ENCODE measurements around the gene VPS4B.

VPS4B gene

GRCh38 chr18:63427558-63427957 is 5.3 kb upstream of the VPS4B start:
- no peak for FAIRE-seq

GRCh38 chr18:63422864-63423304 is 608 bp upstream of the VPS4B start:
- FAIRE-seq: no peak

GRCh38 chr18:63421514-63421913 is 762 bp downstream of the VPS4B start:
- no peak for FAIRE-seq

- FAIRE-seq: no peak
Measured at GRCh38 chr18:63412953-63413352, 9.3 kb downstream of the VPS4B start.

- FAIRE-seq: no peak
Measured at GRCh38 chr18:63410792-63411191, 11.5 kb downstream of the VPS4B start.

- FAIRE-seq: no peak
Measured at GRCh38 chr18:63409301-63409700, 13.0 kb downstream of the VPS4B start.

GRCh38 chr18:63407734-63408133 is 14.5 kb downstream of the VPS4B start:
- no peak for FAIRE-seq

- no peak for FAIRE-seq
Measured at GRCh38 chr18:63405986-63406385, 16.3 kb downstream of the VPS4B start.

GRCh38 chr18:63402246-63403162 is 19.8 kb downstream of the VPS4B start:
- FAIRE-seq: no peak

- no peak for FAIRE-seq
Measured at GRCh38 chr18:63399300-63399699, 23.0 kb downstream of the VPS4B start.

GRCh38 chr18:63397349-63397748 is 24.9 kb downstream of the VPS4B start:
- FAIRE-seq: no peak

- FAIRE-seq: no peak
Measured at GRCh38 chr18:63395503-63395902, 26.8 kb downstream of the VPS4B start.

- FAIRE-seq: no peak
Measured at GRCh38 chr18:63394954-63395353, 27.3 kb downstream of the VPS4B start.

GRCh38 chr18:63387861-63388260 is 34.4 kb downstream of the VPS4B start:
- FAIRE-seq: no peak

- FAIRE-seq: no peak
Measured at GRCh38 chr18:63382843-63383242, 39.4 kb downstream of the VPS4B start.

GRCh38 chr18:63379639-63379962 is 42.7 kb downstream of the VPS4B start:
- no peak for FAIRE-seq

- FAIRE-seq: no peak
Measured at GRCh38 chr18:63378919-63379638, 43.2 kb downstream of the VPS4B start.

- FAIRE-seq: no peak
Measured at GRCh38 chr18:63377275-63377980, 44.8 kb downstream of the VPS4B start.

GRCh38 chr18:63376538-63376937 is 45.7 kb downstream of the VPS4B start:
- no peak for FAIRE-seq

- FAIRE-seq: no peak
Measured at GRCh38 chr18:63374540-63374939, 47.7 kb downstream of the VPS4B start.

GRCh38 chr18:63373161-63373560 is 49.1 kb downstream of the VPS4B start:
- no peak for FAIRE-seq

- no peak for FAIRE-seq
Measured at GRCh38 chr18:63368611-63369010, 53.7 kb downstream of the VPS4B start.

All from endometrium (tissue), 2 donors.